ENCODE measurements around the gene COASY. TPM values are rescaled to one million over a fixed set of nuclear protein-coding genes. Genes with fewer than 3 reads are reported as not detected.
"Not testable (repeated sequence)": the region's sequence is repeated elsewhere in the genome, so short reads cannot be mapped to it uniquely, and the experiment has no call there.

The COASY gene
- total and polyA plus RNA-seq, 2 experiments from 2014 or later = 60.1 to 72.1 TPM

GRCh38 chr17:42609814-42610801 is 48.2 kb downstream of the COASY start:
- peaks cover 18% of the 10 kb centered on the region for H3K4me1 ChIP-seq (ENCODE audit: insufficient read depth)
- DNase-seq (ENCODE audit: low spot score) = peak; percentile 57
- H3K4me3 Mint-ChIP-seq = peak overlapping the region; percentile 97
- H3K27me3 ChIP-seq (ENCODE audit: insufficient read depth); H3K27me3 Mint-ChIP-seq (ENCODE audit: insufficient read depth, low read depth, poor library complexity); H3K4me1 Mint-ChIP-seq; H3F3A ChIP-seq (replicated peaks; ENCODE audit: low read depth); H3K9me2 ChIP-seq (ENCODE audit: insufficient read depth); H3K9me3 Mint-ChIP-seq: not testable (repeated sequence)
- H2AFZ ChIP-seq = peak overlapping the region; percentile 84
- H3K27ac ChIP-seq (ENCODE audit: low read depth) = peak overlapping the region; percentile 73
- H3K27ac Mint-ChIP-seq = peak overlapping the region; percentile 89
- H3K36me3 ChIP-seq (ENCODE audit: insufficient read depth) = peaks cover 17% of the 10 kb centered on the region
- peak overlapping the region; percentile 96 for H3K4me2 ChIP-seq
- peaks cover 40% of the 10 kb centered on the region for H3K36me3 Mint-ChIP-seq (ENCODE audit: low read depth)
- peaks cover 50% of the 10 kb centered on the region for H3K79me2 ChIP-seq (replicated peaks; ENCODE audit: insufficient read depth)
- peaks cover 34% of the 10 kb centered on the region for H4K20me1 ChIP-seq (replicated peaks; ENCODE audit: insufficient read depth)
- ATAC-seq = peak; percentile 60
- peak overlapping the region; percentile 99 for H3K4me3 ChIP-seq

GRCh38 chr17:42612013-42612412 is 50.1 kb downstream of the COASY start:
- Histone ChIP-seq H3K36me3 (ENCODE audit: insufficient read depth) (peaks cover 17% of the 10 kb centered on the region), H3F3A (replicated peaks; ENCODE audit: low read depth) (peaks cover 11% of the 10 kb centered on the region; the same call in 1 of the 2 replicates), H3K4me2 (no peak overlapping the region), H3K27ac (ENCODE audit: low read depth) (no peak overlapping the region), H3K9me2 (ENCODE audit: insufficient read depth) (no peaks in the 10 kb centered on the region), H3K27me3 (ENCODE audit: insufficient read depth) (no peaks in the 10 kb centered on the region), H3K4me3 (no peak overlapping the region), H3K79me2 (replicated peaks; ENCODE audit: insufficient read depth) (peaks cover 31% of the 10 kb centered on the region), H2AFZ (no peak overlapping the region), H3K4me1 (ENCODE audit: insufficient read depth) (peaks cover 18% of the 10 kb centered on the region), H4K20me1 (replicated peaks; ENCODE audit: insufficient read depth) (peaks cover 30% of the 10 kb centered on the region)
- H3K27ac Mint-ChIP-seq = no peak overlapping the region
- peaks cover 6% of the 10 kb centered on the region; the same call in 2 of the 3 replicates for H3K4me1 Mint-ChIP-seq
- peaks cover 5% of the 10 kb centered on the region for H3K27me3 Mint-ChIP-seq (ENCODE audit: insufficient read depth, low read depth, poor library complexity)
- DNase-seq (ENCODE audit: low spot score) (no peak), ATAC-seq (no peak)
- no peaks in the 10 kb centered on the region; the same call in 2 of the 3 replicates for H3K9me3 Mint-ChIP-seq
- H3K4me3 Mint-ChIP-seq = no peak overlapping the region
- H3K36me3 Mint-ChIP-seq (ENCODE audit: low read depth) = peaks cover 50% of the 10 kb centered on the region
- no peak for TF ChIP-seq EZH2 (IDR thresholded peaks at IDR 0.05; ENCODE audit: low read depth, unreplicated experiment)
- TF ChIP-seq STAT1 (IDR thresholded peaks at IDR 0.05; ENCODE audit: unreplicated experiment) = no peak
- TF ChIP-seq CTCF (conservative IDR thresholded peaks at IDR 0.05; ENCODE audit: low read depth in 2 of 2) = no peak
- no peak for TF ChIP-seq ZNF462 (CRISPR knock-in tag; IDR thresholded peaks at IDR 0.05)
- no peak for TF ChIP-seq JUNB (IDR thresholded peaks at IDR 0.05; ENCODE audit: unreplicated experiment)
- TF ChIP-seq ETS1 (IDR thresholded peaks at IDR 0.05) = no peak
- TF ChIP-seq ZNF331 (CRISPR knock-in tag; IDR thresholded peaks at IDR 0.05; ENCODE audit: low read depth) = no peak
- no peak for TF ChIP-seq POLR2AphosphoS5 (IDR thresholded peaks at IDR 0.05; ENCODE audit: low read depth)
- TF ChIP-seq EZH2phosphoT487 (IDR thresholded peaks at IDR 0.05; ENCODE audit: unreplicated experiment) = no peak
- TF ChIP-seq ZNF114 (CRISPR knock-in tag; IDR thresholded peaks at IDR 0.05) = no peak
- no peak for TF ChIP-seq NANOG (IDR thresholded peaks at IDR 0.05; ENCODE audit: borderline replicate concordance)

Measured in GM23338 (cell line).